GM19193 (cell line): ENCODE results near the gene RELN.

Experiments used
- POLR2A ChIP-seq: IDR thresholded peaks from 4 replicates; pipeline ENCODE4 v1.6.1; 2011; ENCODE audit not compliant: insufficient read depth, insufficient read length; ENCODE audit errors: extremely low read depth

RELN gene

GRCh38 chr7:103989200-103989784 lies at the start of gene RELN:
RELN (minus strand) TSS chr7:103989658; CDS start chr7:103989356, 302 bp downstream.
- TF ChIP-seq POLR2A = no peak

- no peak for TF ChIP-seq POLR2A
Observed at GRCh38 chr7:104038136-104038535, 48.7 kb upstream of the RELN start.

DNA sequence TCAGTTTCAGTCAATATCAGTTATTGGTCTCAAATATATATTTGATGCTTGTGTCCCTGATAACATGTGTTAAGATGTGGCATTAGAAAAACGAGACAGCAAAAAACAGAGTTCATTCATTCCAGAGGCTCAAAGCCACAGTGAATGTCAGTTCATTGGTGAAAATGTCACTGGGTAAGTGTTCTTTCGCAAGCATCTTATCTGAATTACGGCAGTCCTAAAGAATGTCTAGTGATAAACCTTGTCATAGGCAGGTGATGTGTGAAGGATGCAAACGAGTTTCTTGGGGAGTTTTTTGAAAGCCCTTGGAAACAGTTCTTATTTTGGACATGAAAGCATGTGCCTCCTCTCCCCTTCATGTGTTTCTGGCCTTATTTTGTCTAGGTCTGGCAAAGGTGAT lies 45.9 kb upstream of the RELN start:
- no peak for TF ChIP-seq POLR2A

- TF ChIP-seq POLR2A = no peak
Observed at GRCh38 chr7:104034679-104035078, 45.2 kb upstream of the RELN start.

GRCh38 chr7:104033837-104034236 lies 44.4 kb upstream of the RELN start:
- TF ChIP-seq POLR2A = no peak

DNA sequence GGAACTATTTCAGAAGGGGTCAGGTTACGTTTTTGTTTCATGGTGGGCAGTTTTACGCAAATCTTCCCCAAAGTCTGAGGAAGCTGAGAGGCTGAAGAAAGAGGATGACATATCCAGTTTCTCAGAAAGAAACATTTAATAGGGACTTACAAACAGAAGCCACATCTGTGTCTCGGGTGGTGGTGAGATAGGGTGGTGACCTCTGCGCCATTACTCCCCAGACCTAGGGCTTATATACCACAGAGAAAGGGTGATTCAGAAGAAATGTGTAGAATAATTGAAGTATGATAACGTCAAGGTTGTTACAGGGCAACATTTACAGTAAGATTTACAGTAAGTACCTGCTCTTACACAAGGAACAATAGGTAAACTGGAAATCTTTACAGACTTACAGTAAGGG lies 43.0 kb upstream of the RELN start:
- no peak for TF ChIP-seq POLR2A

DNA sequence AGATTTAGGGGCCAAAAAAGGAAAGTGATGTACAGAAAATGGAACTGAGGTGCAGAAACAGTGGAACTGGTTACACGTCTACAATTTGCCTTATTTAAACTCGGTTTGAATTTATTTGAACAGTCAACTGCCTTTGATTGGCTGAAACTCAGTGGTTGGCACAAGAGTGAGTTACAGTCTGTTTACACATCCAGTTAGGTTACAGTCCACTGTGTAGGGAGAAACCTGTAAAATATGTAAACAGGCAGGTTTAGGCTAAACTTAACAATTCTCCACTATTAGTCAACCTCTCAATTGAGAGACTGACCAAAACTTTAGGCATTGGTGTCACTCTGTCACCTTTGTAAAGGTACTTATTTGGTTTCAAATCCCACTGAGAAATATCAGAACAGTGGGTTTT lies 40.3 kb upstream of the RELN start:
- no peak for TF ChIP-seq POLR2A

GRCh38 chr7:104024632-104025031 lies 35.2 kb upstream of the RELN start:
- TF ChIP-seq POLR2A = no peak

DNA sequence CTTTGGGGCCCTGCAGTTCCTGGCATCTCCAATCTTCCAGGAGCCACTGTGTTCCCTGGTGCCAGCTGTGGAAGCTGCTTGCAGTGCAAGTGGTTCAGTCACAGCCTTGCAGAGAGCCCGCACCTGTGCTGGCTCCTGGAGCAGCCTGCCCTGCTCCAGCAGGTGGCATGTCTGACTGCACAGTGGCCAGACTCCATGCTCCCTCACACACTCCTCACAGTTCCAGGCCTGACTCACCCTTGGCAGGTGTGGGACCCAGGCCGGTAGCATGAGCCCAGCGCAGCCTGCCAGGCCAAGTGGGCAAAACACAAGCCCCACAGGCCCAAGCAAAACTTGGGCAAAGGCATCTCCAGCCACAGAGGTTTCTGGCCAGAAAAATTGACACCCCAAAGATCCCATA lies 33.6 kb upstream of the RELN start:
- no peak for TF ChIP-seq POLR2A

DNA sequence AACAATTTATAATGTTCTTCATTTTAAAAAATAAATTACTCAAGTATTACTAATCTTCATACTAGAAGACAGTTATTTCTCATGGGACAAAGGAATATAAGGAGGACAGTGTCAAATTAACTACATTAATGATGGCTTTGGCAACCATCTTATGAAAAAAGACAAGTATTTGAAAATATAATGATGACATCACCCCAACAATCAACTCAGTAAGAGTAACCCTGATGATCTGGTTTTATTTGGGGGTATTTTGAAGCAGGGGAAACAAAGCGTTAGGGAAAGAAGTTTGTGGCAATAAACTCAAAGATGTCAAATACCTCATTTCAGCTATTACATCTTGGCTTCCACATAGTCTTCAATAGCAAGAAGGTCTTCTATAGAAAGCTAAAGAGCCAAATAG lies 29.0 kb upstream of the RELN start:
- no peak for TF ChIP-seq POLR2A

DNA sequence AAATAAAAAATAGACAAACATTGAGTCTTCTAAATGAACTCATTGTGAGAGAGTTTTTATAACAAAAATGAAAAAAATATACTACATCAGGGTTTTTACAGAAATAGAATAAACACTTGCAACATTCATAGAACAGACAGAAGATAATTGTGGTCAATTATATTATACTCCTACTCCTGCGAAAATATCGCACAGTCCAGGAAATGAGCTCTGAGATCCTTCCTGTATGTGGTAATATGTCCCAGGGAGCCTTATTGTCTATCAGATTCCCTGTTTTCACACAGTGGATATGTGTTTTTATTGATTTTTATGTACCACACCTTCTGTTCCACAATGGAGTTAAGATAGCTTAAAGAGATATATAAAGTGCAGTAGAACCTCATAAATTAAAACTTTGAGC lies 27.5 kb upstream of the RELN start:
- no peak for TF ChIP-seq POLR2A

- TF ChIP-seq POLR2A = no peak
Observed at GRCh38 chr7:104012835-104013234, 23.4 kb upstream of the RELN start.

DNA sequence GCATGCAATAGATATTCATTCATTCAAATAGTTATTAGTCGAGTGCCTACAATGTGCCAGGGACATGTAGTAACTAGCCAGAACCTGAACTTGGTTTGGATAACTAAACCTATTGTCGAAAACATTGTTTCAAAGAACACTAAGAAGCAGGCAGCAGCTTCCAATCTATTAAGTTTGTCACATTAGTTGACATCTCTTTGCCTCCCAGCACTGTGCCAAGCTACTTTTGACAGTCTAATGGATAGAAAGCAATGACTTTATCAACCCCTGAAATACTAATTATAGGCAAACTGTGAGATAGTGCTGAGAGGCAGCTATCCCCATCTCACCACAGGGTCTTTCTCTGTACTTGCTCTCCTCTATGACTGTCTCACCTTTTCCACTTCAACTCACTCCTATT lies 22.4 kb upstream of the RELN start:
- no peak for TF ChIP-seq POLR2A

DNA sequence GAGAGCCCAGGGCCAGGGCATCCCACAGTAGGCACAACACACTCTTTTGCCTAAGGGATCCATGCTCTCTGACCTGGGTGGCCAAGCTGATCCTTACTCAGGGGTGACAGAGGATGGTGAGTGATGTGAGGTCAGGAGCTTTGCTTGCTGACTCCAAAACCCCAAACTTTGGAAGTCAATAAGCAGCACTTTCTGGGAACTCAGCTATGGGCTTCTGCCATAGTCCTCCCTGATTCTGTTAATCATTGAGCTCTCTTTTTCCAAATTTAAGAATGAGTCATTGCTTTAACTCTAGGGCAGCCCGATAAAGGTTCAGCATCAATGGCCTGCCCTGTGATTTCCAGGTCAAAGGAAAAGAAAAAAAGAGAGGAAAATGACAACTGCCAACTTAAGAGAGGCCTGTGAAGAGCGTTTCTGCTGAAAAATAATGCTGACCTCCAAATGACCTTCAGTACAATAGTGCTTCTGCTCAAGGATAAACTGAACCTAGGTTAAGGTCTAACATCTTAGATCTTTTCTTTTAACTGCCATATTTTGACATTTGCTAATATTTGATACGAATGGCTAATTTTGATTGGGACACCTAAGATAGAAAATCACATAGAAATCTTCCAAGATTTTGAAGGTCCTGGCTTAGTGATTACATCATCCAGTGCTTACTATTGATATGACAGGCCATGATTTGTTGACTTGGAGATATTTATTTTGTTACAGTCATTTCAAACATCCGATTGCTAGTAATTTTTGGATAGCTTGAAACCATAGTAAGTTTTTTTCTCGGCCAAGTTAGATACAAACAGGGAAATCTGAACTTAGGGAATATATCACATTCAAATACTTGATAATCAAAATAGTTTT lies 20.8 kb upstream of the RELN start:
- no peak for TF ChIP-seq POLR2A

DNA sequence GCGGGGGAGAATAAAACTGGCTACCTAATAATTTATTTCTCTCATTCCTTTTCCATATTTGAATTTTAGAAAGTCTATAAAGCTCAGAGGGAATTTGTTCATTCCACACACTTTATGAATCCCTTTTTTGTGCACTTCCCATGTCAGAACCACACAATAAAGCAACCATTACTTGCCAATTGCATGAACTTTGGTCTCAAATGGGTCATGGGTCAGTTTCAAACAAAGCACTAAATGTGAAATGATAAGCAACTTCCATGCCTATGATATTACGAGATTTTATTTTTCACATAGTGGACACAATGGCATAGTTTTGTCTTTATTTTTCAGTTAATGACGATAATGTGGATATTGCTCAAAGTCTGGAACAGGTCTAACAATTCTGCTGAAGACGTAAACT lies 18.6 kb upstream of the RELN start:
- no peak for TF ChIP-seq POLR2A

GRCh38 chr7:104007614-104008013 lies 18.2 kb upstream of the RELN start:
- TF ChIP-seq POLR2A = no peak
